HG03025 (cell line): ENCODE results near the gene MTUS2.
"Not testable (repeated sequence)": the region's sequence is repeated elsewhere in the genome, so short reads cannot be mapped to it uniquely, and the experiment has no call there.

Experiments used
- ATAC-seq: cut with Tn5 transposase; IDR thresholded peaks from one replicate; pipeline ENCODE4 v1.9.1; 2021; ENCODE audit warnings: mild to moderate bottlenecking, moderate library complexity; ENCODE audit not compliant: unreplicated experiment, low FRiP score

MTUS2 gene

DNA sequence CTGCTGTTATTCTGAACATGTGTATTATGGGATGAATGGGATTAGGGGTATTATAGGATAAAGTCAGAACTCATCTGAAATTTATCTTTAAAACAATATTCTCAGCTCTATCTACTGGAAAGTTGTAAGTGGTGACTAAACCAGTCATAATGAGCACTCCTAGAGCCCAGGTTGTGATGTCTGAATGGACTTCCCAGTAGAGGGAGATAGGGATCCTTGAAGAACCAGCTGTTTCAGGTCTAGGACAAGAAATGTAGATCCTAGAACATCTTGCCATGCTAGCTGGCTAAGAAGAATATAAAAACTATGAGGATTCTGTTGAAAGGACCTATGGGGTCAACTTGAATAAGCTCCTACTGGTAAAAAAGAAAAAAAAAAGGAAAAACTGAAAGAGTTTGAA, 464.6 kb downstream of the MTUS2 start:
- no peak for ATAC-seq

DNA sequence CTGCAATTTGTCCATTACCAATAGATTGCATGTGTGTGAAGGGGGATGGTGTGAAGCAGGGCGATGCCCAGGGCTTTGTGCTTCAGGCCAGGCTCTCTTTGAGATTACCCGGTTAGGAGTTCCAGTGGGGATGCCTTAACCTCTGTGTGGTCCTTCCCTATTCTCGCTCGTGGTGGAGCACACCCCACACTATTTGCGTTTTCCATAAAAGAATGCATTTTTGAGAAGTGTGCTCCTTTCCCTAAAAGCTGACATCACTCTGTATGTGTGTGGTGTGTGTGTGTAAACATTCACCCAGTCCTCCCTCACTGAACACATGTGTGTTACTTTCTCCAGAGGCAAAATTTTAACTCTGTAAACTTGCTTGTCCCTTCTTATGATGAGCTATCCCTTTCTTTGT, 467.1 kb downstream of the MTUS2 start:
- no peak for ATAC-seq

DNA sequence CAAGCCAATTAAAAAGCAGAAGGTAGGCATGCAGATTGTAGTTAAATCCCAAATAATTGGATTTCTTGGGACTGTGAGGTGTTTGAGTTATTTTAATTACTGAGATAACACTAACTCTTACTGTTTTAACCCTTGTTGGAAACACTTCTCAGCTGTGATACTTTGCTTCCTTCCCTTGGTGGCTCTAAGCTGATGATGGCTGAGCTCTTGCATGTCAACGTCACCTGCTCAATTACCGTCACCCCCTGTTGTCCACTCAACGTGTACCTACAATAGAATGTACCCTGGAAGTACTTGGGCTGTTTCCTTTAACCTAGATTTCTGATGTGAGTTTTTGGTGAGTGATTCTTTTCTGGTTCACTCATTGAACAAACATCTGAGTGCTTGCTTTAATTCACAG, 471.9 kb downstream of the MTUS2 start:
- no peak for ATAC-seq

DNA sequence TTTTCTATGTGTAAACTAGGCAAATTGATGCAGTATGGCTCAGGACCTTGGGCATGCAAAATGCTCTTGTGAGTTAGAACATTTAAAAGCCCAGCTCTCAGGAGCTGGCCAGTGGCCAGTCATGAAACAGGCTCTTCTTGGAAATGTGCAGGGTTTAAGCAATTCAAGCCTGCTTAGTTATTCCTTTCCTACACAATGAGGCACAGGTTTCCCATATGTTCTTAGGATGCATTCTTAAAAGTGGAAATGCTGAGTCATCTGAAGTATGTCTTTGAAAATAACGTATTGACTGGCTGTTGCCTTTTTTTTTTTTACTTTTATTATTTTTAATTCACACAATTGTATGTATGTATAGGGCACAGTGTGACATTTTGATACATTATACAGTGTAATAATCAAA, 474.7 kb downstream of the MTUS2 start:
- no peak for ATAC-seq

DNA sequence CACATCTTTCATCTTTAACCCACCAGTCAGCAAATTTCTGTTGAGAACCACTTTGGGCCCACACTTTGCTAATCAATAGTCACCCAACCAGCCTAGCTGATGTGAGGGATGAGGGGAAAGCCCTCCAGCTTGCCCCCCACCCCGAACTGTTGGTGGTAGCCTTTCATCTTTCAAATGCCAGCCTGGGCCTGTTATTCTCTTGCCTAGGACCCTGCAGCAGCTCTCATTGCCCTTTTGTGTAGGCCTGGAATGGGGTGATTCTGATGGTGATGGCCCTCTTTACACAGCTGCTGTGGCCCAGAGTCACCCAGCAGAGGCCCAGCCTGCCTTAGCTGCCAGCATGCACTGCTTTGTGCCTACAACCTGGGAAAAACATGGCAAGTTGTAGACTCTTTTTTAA, 480.9 kb downstream of the MTUS2 start:
- ATAC-seq = no peak

DNA sequence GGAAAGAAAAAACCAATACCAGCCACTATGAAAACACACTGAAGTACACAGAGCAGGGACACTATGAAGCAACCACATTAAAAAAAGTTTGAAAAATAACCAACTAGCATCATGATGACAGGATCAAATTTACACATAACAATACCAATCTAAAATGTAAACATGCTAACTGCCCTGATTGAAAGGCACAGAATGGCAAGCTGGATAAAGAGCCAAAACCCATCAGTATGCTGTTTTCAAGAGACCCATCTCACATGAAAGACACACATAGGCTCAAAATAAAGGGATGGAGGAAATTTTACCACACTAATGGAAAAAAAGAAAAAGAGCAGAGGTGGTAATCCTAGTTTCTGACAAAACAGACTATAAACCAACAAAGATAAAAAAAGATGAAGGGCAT, 484.0 kb downstream of the MTUS2 start:
- ATAC-seq = no peak

DNA sequence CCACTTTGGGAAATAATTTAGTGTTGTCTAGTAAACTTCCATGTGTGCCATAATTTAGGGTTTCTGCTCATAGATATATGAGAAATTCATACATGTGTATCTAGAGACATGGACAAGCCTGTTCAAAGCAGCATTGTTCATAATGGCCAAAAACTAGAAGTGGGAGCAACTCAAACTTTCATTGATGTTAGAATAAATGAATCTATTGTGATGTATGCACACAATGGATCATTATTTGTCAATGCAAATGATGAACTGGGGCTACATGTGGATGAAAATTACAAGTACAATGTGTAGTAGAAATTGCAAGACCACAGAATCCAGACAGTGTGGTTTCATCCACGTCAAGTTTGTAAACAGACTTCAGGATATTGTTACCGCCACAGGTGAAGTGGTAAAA, 490.7 kb downstream of the MTUS2 start:
- no peak for ATAC-seq

DNA sequence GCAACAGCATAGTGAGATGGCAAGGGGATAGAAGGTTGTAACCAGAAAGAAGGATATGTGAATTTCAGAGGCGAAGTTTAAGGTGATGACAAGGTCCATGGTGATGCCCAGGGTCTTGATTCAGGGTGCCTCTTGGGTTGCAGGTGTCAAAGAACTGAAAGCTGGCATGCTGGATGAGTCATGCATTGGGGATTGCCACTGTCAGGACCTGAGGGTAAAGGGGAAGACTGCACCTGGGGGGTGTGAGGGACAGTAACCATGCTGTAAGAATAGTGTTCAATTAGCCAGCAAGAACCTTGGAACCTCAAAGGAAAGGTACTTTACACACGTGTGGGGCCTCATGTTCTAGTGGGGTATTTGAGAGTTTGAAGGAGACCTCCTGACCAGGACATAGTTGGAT, 495.7 kb downstream of the MTUS2 start:
- no peak for ATAC-seq

DNA sequence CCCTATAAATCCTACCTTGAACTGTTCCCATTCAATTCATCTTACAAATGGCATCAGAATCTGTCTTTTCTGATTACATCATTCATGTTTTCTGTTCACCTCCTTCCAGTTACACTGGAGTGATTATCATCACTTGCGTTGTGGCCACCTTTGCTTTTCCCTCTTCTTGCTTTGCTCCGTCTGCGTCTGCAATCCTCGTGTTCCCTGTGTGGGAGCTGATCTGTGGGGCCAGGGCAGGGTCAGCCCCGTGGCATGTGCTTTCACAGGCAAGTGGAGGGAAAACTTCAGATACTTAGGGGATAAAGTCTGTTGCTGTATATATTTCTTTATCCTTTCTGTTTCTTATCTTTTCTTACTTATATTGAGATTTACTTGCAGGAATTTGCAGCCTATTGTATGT, 497.7 kb downstream of the MTUS2 start:
- ATAC-seq = no peak

DNA sequence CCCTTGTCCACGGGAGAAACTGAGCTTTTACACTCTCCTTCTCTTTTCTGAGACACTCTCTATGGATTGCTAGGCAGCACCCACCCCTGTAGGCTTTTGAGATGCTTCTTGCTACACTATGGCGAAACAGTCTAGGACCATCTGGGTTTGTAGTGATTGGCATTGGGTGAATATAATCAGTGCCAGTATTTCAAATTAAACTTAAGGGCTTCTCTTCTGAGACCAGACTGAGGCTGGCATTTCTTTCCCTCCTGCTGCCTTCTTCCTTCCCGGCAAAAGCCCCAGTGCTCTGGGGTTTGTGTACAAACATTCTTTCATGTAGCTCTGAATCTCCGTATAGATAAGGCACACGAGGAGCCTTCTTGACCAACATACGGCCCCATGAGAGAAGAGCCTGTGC, 498.6 kb downstream of the MTUS2 start:
- ATAC-seq = no peak

DNA sequence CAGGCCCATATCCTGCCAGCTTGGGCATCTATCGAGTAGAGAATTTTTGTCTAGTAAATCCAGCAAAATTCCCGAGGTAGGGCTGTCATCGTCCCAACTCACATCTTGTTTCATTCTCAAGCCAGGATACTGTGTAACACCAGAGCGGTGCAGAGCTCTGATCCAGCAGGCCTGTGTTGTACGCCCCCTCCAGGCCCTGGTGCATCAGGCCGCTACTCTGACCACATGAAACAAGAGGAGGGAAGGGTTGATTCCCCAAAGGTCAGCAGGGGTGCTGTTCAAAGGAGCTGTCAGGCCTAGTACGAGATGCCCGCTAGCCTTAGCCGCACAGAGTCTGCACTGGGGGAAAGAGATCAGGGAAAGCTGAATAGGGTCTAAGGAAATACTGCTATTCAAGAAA, 499.3 kb downstream of the MTUS2 start:
- no peak for ATAC-seq

DNA sequence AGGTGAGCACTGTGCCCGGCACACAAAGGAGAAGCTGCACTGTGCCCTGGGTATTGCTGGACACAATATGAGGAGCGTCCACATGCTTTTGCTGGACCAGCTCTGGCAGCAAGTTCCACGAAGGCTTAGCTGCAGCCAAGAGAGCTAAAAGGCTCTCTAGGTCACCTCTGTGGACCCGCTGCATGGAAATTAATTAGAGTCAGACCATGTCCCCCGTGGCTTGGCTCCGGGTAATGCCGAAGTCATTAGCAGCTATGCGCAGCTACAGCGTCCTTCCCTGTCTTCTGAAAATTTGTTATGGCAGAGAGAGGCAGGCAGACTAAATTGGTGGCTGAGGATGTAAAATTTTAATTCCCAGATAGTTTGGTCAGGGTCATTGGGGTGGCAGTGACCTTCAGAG, 503.8 kb downstream of the MTUS2 start:
- no peak for ATAC-seq

DNA sequence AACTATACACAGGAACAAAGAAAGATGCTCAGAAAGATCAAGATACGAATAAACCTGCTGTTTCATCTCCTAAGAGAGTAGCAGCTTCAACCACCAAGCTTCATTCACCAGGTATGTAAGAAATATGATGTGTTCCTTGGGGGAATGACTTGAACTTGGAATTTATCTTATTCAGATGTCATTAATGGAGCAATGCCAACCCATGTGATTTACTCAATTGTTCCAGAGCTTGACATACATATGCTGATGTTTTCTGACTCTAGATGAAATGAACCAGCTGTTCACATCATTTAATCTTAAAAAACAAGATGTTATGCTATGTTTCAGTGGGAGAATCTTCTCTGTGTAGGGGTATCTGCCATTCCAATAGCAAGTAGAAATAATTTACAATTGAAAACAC, 504.5 kb downstream of the MTUS2 start:
- ATAC-seq = no peak

DNA sequence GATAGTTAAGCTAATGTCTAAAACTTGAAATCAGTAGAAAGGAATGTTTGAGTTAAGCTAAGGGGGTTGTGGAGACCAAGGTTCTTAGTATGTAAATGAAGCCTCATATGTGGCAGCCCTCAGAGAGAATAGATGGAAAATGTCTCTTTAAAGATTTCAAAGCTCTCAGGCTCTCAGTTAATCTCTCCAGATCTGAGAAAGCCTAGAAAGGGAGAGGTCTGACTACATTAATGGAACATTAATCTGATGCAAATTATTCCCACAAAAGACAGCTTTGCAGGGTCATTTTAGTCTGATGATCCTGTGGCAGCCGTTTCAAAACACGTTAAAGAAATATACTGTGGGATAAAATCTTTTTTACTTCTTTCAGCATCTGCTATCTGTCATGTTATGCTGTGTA, 508.4 kb downstream of the MTUS2 start:
- ATAC-seq = no peak

DNA sequence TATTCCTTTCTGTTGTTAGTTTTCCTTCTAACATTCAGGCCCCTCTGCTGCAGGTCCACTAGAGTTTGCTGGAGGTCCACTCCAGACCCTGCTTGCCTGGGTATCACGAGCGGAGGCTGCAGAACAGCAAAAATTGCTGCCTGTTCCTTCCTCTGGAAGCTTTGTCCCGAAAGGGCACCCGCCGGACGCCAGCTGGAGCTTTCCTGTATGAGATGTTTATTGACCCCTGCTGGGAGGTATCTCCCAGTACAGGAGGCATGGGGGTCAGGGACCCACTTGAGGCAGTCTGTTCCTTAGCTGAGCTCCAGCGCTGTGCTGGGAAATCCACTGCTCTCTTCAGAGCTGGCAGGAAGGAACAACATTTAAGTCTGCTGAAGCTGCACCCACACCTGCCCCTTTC, 516.2 kb downstream of the MTUS2 start:
- ATAC-seq = no peak

DNA sequence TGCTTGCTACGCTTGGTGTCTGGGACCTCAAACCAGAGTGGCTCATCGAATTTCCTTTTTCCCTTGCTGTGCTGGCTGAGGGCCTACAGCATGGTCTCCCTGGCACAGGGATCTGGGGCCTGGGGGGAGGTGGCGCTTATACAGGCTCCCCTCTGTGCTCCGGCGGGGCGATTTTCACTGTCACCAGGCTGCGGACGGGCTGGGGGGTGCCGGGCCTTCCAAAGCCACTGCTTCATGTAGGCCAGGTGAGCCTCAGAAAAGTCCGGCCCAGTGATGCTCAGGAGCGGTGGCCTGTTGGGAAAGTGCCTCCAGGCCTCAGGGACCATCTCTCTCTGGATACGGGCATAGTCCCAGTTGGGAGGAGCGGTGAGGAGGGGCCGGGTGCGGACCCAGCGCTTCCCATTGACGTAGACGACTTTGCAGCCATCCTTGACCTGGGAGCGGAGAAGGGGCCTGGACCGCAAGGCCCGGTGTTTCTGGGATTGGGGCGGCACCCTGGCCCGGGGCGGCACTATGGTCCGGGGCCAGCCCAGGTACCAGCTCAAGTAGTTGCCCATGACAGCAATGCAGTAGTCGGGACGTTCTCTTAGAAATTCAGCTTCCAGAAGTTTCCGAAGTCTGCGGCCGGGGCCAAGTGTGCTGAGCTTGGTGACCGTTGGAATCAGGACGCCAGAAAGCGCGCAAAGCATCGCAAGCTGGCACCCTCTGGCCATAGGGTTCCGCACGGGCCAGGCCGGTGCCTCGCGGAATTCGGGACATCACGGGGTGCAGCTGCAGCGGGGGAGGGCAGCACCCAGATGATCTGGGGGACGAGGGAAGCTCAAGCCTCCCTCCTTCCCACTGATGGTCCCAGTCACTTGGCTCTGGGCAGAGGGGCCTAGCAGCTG, 519.5 kb downstream of the MTUS2 start:
- no peak for ATAC-seq

DNA sequence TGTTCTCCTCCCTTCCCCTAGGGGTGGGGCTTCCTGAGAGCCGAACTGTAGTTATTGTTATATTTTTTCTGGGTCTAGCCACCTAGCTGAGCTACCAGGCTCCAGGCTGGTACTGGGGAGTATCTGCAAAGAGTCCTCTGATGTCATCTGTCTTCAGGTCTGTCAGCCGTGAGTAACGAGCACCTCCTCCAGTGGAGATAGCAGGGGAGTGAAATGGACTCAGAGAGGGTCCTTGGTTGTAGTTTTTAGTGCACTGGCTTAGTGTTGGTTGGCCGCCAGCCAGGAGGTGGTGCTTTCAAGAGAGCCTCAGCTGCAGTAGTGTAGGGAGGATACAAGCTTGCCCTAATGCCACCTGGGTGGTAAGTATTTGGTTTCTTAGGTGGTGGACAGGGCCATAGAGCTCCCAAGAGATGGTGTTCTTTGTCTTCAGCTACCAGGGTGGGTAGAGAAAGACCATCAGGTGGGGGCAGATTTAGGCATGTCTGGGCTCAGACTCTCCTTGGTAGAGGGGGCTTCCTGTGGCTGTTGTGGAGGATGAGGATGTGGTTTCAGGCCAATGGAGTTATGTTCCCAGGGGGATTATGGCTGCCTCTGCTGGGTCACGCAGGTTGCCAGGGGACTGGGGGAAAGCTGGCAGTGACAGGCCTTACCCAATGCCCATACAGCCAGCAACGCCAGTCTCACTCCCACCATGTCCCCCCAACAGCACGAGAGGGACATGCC, 525.9 kb downstream of the MTUS2 start:
- not testable (repeated sequence) for ATAC-seq

DNA sequence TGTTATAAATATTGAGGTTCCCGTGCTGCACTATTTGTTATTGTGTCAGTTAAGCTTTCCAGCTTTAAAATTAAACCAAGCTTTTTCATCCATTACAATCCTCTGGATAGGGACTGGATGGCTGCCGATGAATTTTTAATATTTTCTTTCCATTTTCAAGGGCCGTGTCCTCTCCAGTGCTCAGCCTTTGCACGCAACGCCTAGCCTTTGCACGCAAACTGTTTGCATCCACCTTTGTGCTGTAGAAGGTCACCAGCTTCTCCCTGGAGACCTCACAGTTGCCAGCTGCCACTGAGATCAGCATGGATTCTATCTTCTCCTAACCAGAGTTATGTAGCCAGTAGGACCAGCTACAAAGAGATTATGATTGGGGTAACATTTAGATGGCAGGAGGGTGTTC, 534.9 kb downstream of the MTUS2 start:
- ATAC-seq = no peak

DNA sequence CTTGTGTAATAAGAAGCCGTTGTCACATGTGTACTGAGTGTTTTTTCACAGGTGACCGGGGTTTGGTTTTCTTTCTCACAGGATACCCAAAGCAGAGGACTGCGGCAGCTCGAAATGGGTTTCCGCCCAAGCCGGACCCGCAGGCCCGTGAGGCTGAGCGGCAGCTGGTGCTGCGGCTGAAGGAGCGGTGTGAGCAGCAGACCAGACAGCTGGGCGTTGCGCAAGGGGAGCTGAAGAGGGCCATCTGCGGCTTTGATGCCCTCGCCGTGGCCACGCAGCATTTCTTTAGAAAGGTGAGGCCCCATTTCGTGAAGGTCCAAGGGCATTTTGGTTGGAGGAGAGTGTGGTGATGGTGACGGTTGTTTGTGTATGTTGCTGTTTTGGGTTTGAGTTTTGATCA, 539.0 kb downstream of the MTUS2 start:
- no peak for ATAC-seq

DNA sequence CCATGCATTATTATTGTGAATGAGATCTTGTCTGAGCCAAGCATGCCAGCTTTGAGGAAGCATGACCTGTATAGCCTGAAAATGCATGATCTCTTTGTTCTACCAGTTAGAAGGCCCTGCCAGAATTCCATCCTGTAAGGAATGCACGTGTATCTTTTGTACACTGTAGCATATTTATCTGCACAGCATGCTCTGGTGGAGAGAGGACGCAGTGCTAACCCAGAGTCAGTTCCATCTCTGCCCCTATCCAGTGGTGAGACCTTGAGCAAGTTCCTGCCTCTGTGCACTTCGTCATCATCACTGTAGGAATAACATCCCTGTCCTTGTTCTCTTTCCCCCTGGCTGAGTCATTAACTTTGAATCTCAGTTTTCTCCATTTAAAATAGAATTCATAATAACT, 541.6 kb downstream of the MTUS2 start:
- no peak for ATAC-seq

DNA sequence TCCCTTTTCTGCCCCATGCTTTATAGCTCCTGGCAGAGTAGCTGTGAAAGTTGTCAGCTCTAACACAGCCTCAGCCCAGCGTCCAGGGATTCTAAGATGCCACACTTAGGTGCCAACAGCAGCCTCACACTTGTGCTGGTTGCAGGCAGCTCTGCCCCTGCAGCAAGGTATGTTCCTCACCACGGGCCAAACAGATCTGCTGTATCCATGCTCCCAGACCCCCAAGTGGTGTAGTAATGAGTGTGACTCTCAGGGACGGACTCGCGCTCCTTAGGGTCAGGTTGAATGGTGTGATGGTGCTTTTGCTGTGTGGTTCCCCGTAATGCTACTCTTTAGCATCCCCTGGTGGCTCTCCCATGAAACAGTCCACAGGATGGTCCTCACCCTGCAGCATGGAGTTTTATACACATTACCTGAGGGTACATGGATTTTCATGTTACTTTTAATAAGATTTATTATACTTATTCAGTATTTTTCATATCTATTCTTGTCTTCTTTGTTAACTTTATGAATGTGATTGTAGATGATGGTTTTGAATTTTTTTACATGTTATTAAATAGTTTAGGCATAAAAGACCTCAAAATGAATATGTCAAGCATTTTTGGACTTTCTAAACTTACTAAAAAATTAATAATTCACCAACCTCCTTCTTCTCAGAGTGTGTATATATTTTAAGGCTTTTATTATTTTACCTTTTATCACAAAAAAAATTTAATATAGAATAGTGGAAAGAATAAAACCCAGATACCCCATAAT, 542.9 kb downstream of the MTUS2 start:
- peak; percentile 79 for ATAC-seq
